ENCODE results near the gene OR6A2.

GRCh38 chr11:6782720-6783119 lies 16.8 kb downstream of the OR6A2 start, which contains the start of gene OR2AG1:
- TF ChIP-seq POLR2A (IDR thresholded peaks at IDR 0.05; ENCODE audit: low read length) (no peak), GATA1 (IDR thresholded peaks at IDR 0.05; ENCODE audit: low read depth, low read length) (no peak)

All from erythroblast (primary cell).